RWPE1 (cell line): ENCODE results near the gene TBX15.

ENCODE experiments used
- CTCF ChIA-PET: fragments of 350-600 bp; sonication (Branson Sonifier 250); formaldehyde crosslinking; extraction: SDS; loops from one replicate; lab custom pipeline; 2021; lab: Yijun Ruan, JAX
- POLR2A ChIA-PET: fragments of 400-600 bp; formaldehyde crosslinking; extraction: SDS; loops from one replicate; lab custom pipeline; 2020; ENCODE audit warnings: antibody characterized with exemption; ENCODE audit not compliant: low non-redundant PET; lab: Yijun Ruan, JAX
- DNase-seq: peaks from one replicate; pipeline ENCODE4 v3.0.0; 2012; ENCODE audit warnings: low spot score
- H3K27ac ChIP-seq: fragments of 450-650 bp; 2 replicates; pipeline ENCODE4 v1.5.1; 2017
- CTCF ChIP-seq: fragments of 450-650 bp; conservative IDR thresholded peaks from 2 replicates; pipeline ENCODE4 v1.5.1; 2017; ENCODE audit warnings: low read depth, mild to moderate bottlenecking

Gene TBX15

DNA sequence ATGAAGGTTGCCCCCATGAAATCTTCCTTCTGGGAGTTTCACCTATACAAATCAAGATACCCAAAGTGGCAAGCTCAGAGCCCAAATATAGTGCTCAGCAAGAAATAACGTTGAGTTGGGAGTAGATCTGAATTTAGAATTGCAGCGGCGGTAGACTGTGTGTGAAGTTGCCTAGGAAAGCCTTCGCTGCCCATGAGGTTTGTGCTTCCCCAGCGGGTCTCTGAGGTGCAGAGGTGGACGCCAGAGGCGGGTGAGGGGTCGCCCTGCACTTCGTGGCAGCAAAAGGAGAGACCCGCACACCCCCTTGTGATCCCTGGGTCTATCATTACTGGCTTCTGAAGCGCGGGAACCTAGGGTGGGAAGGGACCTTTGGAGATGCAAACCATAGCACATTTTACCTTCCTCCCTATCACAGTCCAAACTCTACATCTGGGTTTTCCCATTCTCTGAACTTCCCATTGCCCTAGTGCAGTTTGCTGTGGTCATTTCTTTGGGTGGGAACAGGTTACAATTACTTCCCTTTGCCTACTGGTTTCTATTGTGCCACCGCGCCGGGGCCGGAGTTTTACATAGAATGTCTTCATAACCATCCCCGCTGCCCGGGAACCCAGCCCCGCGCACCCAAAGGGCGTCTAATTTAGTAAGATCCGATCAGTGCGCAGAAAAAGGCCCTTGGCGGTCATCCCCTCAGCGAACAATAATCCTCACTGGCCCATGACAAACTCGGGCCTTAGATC is 5.2 kb downstream of the TBX15 start:
- ChIA-PET POLR2A (no interaction called here), CTCF (no interaction called here)
- TF ChIP-seq CTCF, result no peak
- no peak for DNase-seq
- H3K27ac ChIP-seq, result no peak overlapping the region

DNA sequence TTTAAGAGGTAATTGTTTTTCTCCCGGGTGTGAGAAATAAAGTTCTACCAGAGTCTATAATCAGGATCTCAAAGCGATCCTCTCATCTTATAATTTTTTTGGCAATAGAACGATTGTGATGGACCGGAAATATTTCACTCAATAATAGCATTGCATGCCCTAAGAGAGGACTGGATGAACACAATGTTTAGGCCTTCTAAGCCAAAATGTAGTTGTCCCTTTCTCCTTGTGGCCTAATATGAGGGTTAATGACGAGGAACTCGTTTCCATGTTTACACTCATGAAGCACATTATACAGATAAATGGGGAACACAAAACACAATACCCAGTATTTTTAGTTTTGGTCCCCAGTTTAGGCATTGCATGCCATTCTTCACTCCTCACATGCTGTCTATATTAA is 5.9 kb downstream of the TBX15 start:
- CTCF ChIA-PET, result no interaction called here
- H3K27ac ChIP-seq, result no peak overlapping the region
- POLR2A ChIA-PET, result no interaction called here
- no peak for TF ChIP-seq CTCF
- no peak for DNase-seq

- ChIA-PET POLR2A (no interaction called here), CTCF (no interaction called here)
- no peak overlapping the region for H3K27ac ChIP-seq
- no peak for TF ChIP-seq CTCF
- no peak for DNase-seq
Observed at GRCh38 chr1:118981436-118981835, 6.7 kb downstream of the TBX15 start.

- no peak for DNase-seq
- ChIA-PET CTCF (interaction anchor here (0.6 kb wide), 2 partner anchors 143 to 1177 kb away, joined by 3 read pairs; no protein-coding TSS in a partner anchor), POLR2A (no interaction called here)
- H3K27ac ChIP-seq, result no peak overlapping the region
- no peak for TF ChIP-seq CTCF
Observed at GRCh38 chr1:118979754-118980575, 8.2 kb downstream of the TBX15 start.

- TF ChIP-seq CTCF, result no peak
- DNase-seq, result no peak
- POLR2A ChIA-PET, result no interaction called here
- CTCF ChIA-PET, result interaction anchor here (0.6 kb wide), 1 partner anchor 143 kb away, joined by 3 read pairs; no protein-coding TSS in a partner anchor
- no peak overlapping the region for H3K27ac ChIP-seq
Observed at GRCh38 chr1:118978914-118979701, 9.0 kb downstream of the TBX15 start.

DNA sequence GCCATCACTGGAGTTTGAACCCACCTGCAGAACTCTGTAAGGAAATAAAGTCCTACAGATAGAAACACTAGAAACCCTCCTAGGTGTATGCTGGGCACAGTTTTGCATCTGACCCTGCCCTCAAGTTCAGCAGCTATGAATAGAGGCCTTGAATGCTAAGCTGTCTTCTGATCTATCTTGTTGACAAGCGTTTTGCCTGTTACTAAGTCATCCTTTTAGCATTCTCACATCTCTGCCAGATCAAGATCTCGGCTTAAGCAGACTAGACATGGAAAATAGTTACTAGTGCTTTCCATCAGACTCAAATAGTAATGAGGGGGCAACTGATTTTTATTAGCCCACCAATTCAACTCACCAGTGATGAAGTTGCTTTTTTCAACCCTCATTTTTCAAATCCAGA is 10.5 kb downstream of the TBX15 start:
- no peak for DNase-seq
- ChIA-PET POLR2A (no interaction called here), CTCF (no interaction called here)
- H3K27ac ChIP-seq, result no peak overlapping the region
- TF ChIP-seq CTCF, result no peak
